K562 (cell line): ENCODE data around the gene ICE2. TPM values are rescaled to one million over a fixed set of nuclear protein-coding genes. Genes with fewer than 3 reads are reported as not detected.

Experiments
- ATF6 ChIP-seq: sonication (generic); formaldehyde crosslinking; IDR thresholded peaks from 2 replicates; pipeline ENCODE4 v1.4.0; 2020; ENCODE audit warnings: mild to moderate bottlenecking, missing genetic modification reagents
- BCL6 ChIP-seq: fragments of 250-450 bp; sonication (Bioruptor Pico); IDR thresholded peaks from 2 replicates; pipeline ENCODE4 v1.4.0; 2020
- CAMTA2 ChIP-seq: fragments of 250-450 bp; sonication (Bioruptor Pico); conservative IDR thresholded peaks from 2 replicates; pipeline ENCODE4 v1.5.1; 2022
- CBX2 ChIP-seq: fragments of 200-600 bp; sonication (generic); IDR thresholded peaks from one replicate; pipeline ENCODE4 v1.6.1; 2012; ENCODE audit warnings: mild to moderate bottlenecking, low read length, inconsistent platforms; ENCODE audit not compliant: insufficient read depth, poor library complexity, severe bottlenecking
- EP400 ChIP-seq: fragments of 450-650 bp; IDR thresholded peaks from 2 replicates; pipeline ENCODE4 v1.6.1; 2017; ENCODE audit warnings: antibody characterized with exemption, mild to moderate bottlenecking, moderate library complexity
- ETV6 ChIP-seq, 3 experiments: fragments of 150-350 bp in 1 of 3; sonication (generic) in 1 of 3; formaldehyde crosslinking in 1 of 3; IDR thresholded peaks; 2 replicates each; pipeline versions ENCODE4 v1.6.1 to v1.8.0; 2014 to 2022; ENCODE audit warnings: borderline replicate concordance in 2 of 3, low read depth in 2 of 3, antibody characterized with exemption in 1 of 3, low read length in 1 of 3, mild to moderate bottlenecking in 1 of 3, missing genetic modification reagents in 1 of 3
- SAP30 ChIP-seq: fragments of 200-600 bp; sonication (generic); IDR thresholded peaks from 2 replicates; pipeline ENCODE4 v1.6.1; 2012; ENCODE audit warnings: borderline replicate concordance, low read depth, mild to moderate bottlenecking, moderate library complexity, low read length, control low read depth, inconsistent platforms; ENCODE audit not compliant: insufficient read depth, poor library complexity, severe bottlenecking
- TAF7 ChIP-seq: fragments of 450-650 bp; IDR thresholded peaks from 2 replicates; pipeline ENCODE4 v1.6.1; 2016; ENCODE audit warnings: missing genetic modification characterization, missing compliant biosample characterization
- TRIM24 ChIP-seq, 2 experiments: fragments of 450-650 bp; IDR thresholded peaks; 2 replicates each; pipeline ENCODE4 v1.6.1; 2016
- ZNF239 ChIP-seq: fragments of 250-450 bp; sonication (Bioruptor Pico); IDR thresholded peaks from 2 replicates; pipeline ENCODE4 v1.4.0; 2020; ENCODE audit warnings: mild to moderate bottlenecking
- ZNF263 ChIP-seq: sonication (generic); formaldehyde crosslinking; IDR thresholded peaks from 2 replicates; pipeline ENCODE4 v1.8.0; 2022; ENCODE audit warnings: mild to moderate bottlenecking, missing genetic modification reagents, borderline replicate concordance
- ZNF589 ChIP-seq: fragments of 200-800 bp; sonication (Bioruptor generic); IDR thresholded peaks from 2 replicates; pipeline ENCODE4 v1.6.1; 2016; ENCODE audit warnings: low read depth, missing genetic modification characterization, missing compliant biosample characterization
- ZNF695 ChIP-seq: fragments of 450-650 bp; formaldehyde crosslinking; IDR thresholded peaks from 2 replicates; pipeline ENCODE4 v1.4.0; 2020; ENCODE audit warnings: mild to moderate bottlenecking, moderate library complexity
- polyA plus RNA-seq, 8 experiments: library from polyadenylated mRNA; depleted of rRNA in 4 of 8; stranded (reverse) in 5 of 8; unstranded in 3 of 8; fragments of >200 nt; fragmentation: Nextera tagmentation in 2 of 8; fragmentation: Illumina TruSeq in 1 of 8; extraction: Ambion mirVana in 2 of 8; extraction: Trizol in 1 of 8; gene quantifications; 2 replicates each; pipeline versions ENCODE4 v1.2.1 to v1.2.3, GENCODE V29; 2011 to 2014; ENCODE audit warnings: inconsistent platforms in 1 of 8, missing spikeins in 1 of 8
- total RNA-seq, 7 experiments: library from RNA; depleted of rRNA in 6 of 7; stranded (reverse); fragments of >200 nt in 6 of 7; fragmentation: Illumina TruSeq in 2 of 7; extraction: Trizol in 2 of 7; gene quantifications; 2 replicates each; pipeline versions ENCODE4 v1.2.1 to v1.2.3, GENCODE V29; 2011 to 2021; ENCODE audit warnings: low replicate concordance in 1 of 7
- TF ChIP-seq, protein P1 (sequence below): fragments of 450-650 bp; formaldehyde crosslinking; IDR thresholded peaks from 2 replicates; pipeline ENCODE4 v1.4.0; 2020; ENCODE audit warnings: mild to moderate bottlenecking, mixed read lengths
- TF ChIP-seq, protein P2 (sequence below): fragments of 450-650 bp; IDR thresholded peaks from 2 replicates; pipeline ENCODE4 v1.6.1; 2018; ENCODE audit not compliant: partially characterized antibody

ICE2 gene
- total and polyA plus RNA-seq, 9 of the 15 experiments (the other 6 are each of a cell fraction or from before 2014, with no cell fraction given) = 21.8 to 87.9 (median 58.1) TPM

DNA sequence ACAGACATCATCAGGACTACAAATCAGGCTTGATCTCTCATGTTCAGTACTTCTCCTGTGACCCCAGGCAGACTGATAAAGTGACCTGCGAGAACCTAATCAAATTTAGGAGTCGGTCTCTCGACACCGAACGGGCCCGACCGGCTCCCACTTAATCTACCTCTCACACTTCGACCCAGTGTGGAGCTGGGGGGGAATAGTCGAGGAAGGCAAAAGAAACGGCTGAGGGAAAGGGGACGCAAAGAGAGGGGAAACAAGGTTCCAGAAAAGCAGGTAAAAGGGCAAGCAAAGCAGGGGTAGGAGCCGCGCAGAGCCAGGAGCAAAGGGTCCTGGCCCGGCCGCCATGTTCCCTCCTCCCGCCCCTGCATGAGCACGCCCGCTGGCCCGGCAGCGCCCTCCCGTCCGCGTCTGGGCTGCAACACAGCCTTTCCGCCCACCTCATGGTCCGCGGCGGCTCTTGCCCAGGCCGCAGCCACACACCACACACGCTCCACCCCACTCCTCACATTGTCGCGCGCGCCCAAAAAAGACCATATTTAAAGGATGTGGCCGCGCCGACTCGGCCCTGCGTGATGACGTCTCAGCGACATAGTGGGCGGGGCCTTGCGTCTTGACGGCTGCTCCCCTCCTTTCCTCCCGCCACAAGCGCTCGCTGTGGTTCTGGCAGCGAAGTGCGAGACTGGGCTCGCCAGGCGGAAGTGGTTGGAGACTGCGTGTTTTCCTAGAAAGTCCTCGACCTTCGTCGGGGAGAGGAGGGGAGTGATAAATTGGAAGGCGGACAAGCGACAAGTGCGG lies at the start of gene ICE2 (continued):
- TF ChIP-seq SAP30 (peak; percentile 85), EP400 (peak; percentile 98), ZNF263 (0 out of 2 replicates have a peak, but pooled peaks have one; percentile 67), ATF6 (CRISPR knock-in tag) (peak; percentile 33; the same call in 1 of the 2 replicates), ZNF589 (no peak), BCL6 (CRISPR knock-in tag) (peak; percentile 87; the same call in 1 of the 2 replicates), ZNF695 (no peak), TRIM24 (IDR thresholded peaks at IDR 0.05) (no peak), CAMTA2 (no peak), TAF7 (tag) (peak; percentile 80), CBX2 (no peak), ETV6 (IDR thresholded peaks at IDR 0.05; ENCODE audit: borderline replicate concordance in 1 of 2, low read depth in 2 of 2, low read length in 1 of 2) (0 out of 4 replicates have a peak, but pooled peaks of 1 of the 2 experiments have one; percentile 64), ETV6 (CRISPR knock-in tag; IDR thresholded peaks at IDR 0.05; ENCODE audit: borderline replicate concordance) (no peak), ZNF239 (no peak)
- TF ChIP-seq, protein P1, sequence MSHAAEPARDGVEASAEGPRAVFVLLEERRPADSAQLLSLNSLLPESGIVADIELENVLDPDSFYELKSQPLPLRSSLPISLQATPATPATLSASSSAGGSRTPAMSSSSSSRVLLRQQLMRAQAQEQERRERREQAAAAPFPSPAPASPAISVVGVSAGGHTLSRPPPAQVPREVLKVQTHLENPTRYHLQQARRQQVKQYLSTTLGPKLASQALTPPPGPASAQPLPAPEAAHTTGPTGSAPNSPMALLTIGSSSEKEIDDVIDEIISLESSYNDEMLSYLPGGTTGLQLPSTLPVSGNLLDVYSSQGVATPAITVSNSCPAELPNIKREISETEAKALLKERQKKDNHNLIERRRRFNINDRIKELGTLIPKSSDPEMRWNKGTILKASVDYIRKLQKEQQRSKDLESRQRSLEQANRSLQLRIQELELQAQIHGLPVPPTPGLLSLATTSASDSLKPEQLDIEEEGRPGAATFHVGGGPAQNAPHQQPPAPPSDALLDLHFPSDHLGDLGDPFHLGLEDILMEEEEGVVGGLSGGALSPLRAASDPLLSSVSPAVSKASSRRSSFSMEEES (CRISPR knock-in tag) = no peak
- TF ChIP-seq, protein P2, sequence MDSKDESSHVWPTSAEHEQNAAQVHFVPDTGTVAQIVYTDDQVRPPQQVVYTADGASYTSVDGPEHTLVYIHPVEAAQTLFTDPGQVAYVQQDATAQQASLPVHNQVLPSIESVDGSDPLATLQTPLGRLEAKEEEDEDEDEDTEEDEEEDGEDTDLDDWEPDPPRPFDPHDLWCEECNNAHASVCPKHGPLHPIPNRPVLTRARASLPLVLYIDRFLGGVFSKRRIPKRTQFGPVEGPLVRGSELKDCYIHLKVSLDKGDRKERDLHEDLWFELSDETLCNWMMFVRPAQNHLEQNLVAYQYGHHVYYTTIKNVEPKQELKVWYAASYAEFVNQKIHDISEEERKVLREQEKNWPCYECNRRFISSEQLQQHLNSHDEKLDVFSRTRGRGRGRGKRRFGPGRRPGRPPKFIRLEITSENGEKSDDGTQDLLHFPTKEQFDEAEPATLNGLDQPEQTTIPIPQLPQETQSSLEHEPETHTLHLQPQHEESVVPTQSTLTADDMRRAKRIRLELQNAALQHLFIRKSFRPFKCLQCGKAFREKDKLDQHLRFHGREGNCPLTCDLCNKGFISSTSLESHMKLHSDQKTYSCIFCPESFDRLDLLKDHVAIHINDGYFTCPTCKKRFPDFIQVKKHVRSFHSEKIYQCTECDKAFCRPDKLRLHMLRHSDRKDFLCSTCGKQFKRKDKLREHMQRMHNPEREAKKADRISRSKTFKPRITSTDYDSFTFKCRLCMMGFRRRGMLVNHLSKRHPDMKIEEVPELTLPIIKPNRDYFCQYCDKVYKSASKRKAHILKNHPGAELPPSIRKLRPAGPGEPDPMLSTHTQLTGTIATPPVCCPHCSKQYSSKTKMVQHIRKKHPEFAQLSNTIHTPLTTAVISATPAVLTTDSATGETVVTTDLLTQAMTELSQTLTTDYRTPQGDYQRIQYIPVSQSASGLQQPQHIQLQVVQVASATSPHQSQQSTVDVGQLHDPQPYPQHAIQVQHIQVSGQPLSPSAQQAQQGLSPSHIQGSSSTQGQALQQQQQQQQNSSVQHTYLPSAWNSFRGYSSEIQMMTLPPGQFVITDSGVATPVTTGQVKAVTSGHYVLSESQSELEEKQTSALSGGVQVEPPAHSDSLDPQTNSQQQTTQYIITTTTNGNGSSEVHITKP = peak; percentile 44
